GM18858 (cell line): ENCODE data around the gene LSM8.
"Not testable (repeated sequence)": the region's sequence is repeated elsewhere in the genome, so short reads cannot be mapped to it uniquely, and the experiment has no call there.

Experiments
- ATAC-seq: cut with Tn5 transposase; IDR thresholded peaks from one replicate; pipeline ENCODE4 v1.9.1; 2021; ENCODE audit not compliant: unreplicated experiment

The LSM8 gene

GRCh38 chr7:118183786-118184564 is at the start of gene LSM8:
LSM8 (plus strand) TSS chr7:118184164; CDS start chr7:118184224, 60 bp downstream.
- ATAC-seq, result peak; percentile 96

DNA sequence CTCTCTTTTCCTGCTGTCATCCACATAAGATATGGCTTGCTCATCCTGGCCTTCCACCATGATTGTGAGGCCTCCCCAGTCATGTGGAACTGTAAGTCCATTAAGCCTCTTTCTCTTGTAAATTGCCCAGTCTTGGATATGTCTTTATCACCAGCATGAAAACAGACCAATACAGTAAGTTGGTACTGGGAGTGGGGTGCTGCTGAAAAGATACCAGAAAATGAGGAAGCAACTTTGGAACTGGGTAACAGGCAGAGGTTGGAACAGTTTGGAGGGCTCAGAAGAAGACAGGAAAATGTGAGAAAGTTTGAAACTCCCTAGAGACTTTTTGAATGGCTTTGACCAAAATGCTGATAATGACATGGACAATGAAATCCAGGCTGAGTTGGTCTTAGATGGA is 49.5 kb upstream of the LSM8 start:
- not testable (repeated sequence) for ATAC-seq

GRCh38 chr7:118140468-118140867 is 43.5 kb upstream of the LSM8 start:
- ATAC-seq, result no peak

- no peak for ATAC-seq
Measured at GRCh38 chr7:118142012-118142411, 42.0 kb upstream of the LSM8 start.

GRCh38 chr7:118148930-118149329 is 35.0 kb upstream of the LSM8 start:
- no peak for ATAC-seq

DNA sequence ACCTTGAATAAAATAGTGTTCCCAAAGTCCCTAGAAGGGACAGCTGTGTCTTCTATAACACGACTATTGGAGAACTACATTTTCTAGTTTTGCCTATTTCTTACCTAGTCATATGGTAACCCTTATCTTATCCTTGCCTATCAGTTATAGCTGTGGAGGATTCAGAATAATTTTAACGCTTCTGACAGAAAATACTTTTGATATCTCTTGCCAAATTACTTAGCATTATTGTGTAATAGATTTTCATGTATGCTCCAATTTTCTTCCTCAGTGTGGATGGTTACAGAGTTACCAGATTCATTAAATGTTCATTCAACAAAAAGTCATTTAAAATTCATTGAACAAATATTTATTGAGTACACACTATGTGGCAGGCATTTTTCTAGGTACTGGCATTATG is 34.6 kb upstream of the LSM8 start:
- no peak for ATAC-seq

DNA sequence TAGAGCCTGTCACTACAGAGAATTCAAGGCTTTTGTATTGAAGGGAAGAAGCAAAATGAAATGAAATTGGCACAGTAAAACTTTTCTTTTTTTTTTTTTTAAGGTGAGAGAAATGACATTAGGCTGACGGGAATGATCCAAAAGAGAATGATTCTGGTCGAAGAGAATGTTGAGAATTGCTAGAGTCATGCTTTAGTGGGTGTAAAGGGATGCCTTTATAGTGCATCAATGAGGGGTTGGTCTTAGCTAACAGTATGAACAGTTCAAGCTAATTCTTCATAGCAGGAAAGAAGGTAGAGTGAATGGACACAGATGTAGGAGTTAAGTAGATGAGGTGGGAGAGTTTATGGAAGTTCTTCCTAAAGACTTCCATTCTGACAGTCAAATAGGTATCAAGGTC is 32.3 kb upstream of the LSM8 start:
- no peak for ATAC-seq

GRCh38 chr7:118152149-118152548 is 31.8 kb upstream of the LSM8 start:
- ATAC-seq, result no peak

GRCh38 chr7:118152654-118153053 is 31.3 kb upstream of the LSM8 start:
- ATAC-seq, result no peak

DNA sequence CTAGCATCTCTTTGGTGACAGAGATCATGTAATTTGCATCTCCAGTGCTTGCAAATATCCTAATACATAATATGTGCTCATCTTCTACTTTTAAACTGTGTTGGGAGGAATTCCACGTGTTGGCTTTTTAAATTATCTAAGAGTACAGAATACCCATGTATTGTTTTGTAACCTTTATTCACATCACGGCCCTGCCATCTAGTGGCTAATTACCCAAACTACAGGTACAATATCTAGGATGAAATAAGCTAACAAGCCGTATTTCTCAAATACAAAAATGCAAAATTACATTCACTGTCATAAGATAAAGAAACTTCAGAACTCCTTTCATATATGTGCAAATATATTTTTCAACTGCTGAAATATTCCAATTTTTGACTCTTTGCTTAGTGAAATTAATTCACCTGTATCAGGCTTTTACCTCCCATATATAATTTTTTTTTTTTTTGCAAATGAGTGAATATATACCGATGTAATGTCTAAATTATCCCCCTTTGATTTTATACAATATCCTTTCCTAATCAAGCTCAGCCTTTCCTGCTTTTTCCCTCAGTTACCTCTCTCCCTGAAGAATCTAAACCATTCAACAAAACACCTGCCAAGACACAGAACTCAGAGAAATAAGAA is 30.3 kb upstream of the LSM8 start:
- ATAC-seq, result peak; percentile 66

DNA sequence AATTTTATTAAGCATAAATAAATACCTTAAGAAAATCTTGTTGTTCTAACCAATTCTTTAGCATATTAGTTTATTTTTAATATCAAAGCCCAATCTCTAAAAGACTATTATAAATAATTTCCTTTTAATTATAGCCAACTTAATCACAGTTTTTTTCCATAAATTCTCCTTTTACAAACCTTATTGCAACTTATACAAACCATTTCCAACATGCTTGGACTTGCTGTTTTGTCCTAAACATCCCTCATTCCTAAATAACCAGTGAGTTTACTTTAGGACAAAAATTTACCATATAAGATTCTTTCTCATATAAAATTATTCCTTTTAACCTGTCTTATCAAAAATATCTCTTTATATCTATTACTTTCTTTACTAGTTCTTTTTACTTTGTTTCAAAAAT is 25.2 kb upstream of the LSM8 start:
- no peak for ATAC-seq

- ATAC-seq, result no peak
Measured at GRCh38 chr7:118169146-118169545, 14.8 kb upstream of the LSM8 start.

- no peak for ATAC-seq
Measured at GRCh38 chr7:118175740-118176139, 8.2 kb upstream of the LSM8 start.

DNA sequence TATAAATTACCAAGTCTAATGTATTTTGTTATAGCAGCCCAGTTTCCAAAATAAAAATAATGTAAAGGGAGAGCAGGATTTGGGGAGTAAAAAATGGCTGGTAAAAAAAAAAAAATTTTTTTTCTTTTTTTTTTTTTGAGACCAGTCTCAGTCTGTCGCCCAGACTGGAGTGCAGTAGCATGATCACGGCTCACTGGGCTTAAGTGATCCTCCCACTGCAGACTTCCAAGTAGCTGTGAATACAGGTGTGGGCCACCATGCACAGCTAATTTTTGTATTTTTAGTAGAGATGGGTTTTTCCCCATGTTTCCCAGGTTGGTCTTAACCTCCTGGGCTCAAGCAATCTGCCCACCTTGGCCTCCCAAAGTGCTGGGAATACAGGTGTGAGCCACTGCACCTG is 4.8 kb upstream of the LSM8 start:
- ATAC-seq, result peak; percentile 20

GRCh38 chr7:118182593-118183427 is 1.2 kb upstream of the LSM8 start:
- no peak for ATAC-seq

DNA sequence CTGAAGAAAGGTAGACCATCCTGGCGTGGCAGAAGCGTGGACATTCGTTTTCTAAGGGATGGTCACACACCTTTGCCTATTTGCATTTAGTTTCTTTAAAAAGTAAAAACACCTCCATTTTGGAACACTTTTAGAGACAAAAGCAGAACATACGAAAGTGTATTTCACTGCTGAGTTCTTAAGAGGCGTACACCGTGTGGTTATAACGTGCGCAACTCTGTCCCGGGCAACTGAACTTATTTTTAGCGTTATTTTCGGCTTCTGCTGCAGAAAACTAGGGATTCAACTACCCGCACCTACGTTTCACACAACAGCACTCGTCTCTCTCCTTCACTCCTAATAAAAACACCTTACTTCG is 557 bp upstream of the LSM8 start:
- ATAC-seq, result no peak

DNA sequence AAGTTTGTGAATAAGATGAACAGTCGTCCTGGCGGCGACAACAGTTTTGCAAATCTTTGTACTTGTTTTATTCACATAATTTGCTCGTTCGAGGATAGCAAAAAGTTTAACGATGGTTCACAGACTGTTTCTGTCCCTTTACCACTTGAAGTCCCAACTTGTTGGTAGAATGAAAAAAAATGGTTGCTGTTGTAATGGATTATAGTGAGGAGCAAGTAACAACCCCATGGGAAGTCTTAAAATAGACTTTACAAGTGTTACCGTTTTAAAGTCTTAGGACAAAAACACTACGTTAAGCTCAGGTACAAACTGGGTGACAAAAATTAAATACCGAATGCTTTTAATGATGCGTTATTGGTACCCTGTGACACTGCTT is 589 bp downstream of the LSM8 start:
- no peak for ATAC-seq

DNA sequence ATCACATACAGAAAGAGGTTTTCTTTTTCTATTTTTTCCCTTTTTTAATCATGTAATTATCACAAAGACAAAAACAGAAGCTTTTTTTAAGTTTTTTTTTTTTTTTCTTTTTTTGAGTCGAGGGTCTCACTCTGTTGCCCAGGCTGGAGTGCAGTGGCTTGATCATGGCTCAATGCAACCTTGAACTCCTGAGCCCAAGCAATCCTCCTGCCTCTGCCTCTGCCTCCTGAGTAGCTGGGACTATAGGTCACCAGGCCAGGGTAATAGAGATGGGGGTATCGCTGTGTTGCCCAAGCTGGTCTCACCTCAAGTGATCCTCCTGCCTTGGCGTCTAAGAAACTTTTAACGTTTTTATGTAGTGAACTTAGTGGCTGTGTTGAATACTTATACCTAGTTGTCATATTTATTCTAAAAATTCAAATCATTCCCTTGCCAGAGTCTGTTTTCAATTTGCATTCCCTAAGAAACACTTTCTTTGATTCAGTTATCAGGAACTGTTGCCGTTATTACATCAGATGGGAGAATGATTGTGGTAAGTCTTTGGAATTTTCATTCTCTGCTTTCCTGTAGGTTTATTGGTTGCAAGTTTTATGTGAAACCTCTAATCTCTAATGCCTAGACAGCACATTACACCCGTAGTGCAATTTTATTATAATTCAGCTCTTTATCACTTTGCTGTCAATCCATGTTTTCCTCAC is 1.3 kb downstream of the LSM8 start:
- no peak for ATAC-seq

GRCh38 chr7:118186501-118186900 is 2.5 kb downstream of the LSM8 start:
- ATAC-seq, result no peak

GRCh38 chr7:118194571-118194970 is 10.6 kb downstream of the LSM8 start:
- no peak for ATAC-seq

GRCh38 chr7:118195837-118196474 is 12.0 kb downstream of the LSM8 start:
- peak; percentile 71 for ATAC-seq
